TTC549 (cell line): Measurements from ENCODE around the gene PADI6.
"Not testable (repeated sequence)": the region's sequence is repeated elsewhere in the genome, so short reads cannot be mapped to it uniquely, and the experiment has no call there.

Experiments
- FAIRE-seq: peaks from 2 replicates; lab custom pipeline; 2012; peaks lifted over from hg19 to GRCh38; lab: Jason Lieb, UNC

The PADI6 gene

DNA sequence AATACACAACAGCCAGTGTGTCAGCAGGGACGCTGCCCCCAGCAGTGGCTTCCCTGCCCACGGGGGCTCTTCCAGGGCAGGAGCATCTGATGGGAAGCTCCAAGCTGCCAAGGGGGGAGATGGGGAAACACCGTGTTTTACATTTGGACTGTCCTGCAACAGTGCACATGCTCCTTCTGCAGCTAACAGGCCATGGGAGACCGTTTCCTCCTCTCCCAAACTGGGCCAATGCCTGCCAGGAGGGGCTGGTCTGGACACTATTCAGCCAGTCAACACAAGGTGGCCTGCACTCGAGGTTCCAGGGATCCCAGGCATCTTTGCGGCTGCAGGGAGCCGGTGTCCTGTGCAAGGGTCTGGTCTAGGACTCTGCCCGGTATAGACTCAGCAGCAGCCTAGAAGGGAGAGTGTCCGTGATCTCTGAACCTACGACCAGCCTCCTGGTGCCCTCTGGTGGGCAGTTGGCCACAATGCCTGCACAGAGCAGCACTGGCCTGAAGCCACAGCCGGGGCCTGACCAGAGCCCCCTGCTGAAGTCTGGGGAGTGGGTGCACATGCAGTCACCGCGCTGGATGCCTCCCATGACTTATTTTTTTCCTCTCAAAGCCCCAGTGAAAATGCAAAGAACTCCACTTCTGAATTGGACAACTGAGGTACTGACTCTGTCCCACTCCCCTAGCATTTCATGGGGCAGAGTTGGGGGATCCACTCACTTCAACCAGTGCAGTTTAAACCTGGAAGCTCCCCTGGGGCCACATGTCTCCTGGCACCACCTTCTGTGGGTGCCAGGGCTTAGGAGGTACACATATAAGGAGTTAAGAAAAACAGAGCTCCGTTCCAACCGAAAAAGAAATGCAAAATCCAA is 34.1 kb downstream of the PADI6 start:
- FAIRE-seq: no peak

DNA sequence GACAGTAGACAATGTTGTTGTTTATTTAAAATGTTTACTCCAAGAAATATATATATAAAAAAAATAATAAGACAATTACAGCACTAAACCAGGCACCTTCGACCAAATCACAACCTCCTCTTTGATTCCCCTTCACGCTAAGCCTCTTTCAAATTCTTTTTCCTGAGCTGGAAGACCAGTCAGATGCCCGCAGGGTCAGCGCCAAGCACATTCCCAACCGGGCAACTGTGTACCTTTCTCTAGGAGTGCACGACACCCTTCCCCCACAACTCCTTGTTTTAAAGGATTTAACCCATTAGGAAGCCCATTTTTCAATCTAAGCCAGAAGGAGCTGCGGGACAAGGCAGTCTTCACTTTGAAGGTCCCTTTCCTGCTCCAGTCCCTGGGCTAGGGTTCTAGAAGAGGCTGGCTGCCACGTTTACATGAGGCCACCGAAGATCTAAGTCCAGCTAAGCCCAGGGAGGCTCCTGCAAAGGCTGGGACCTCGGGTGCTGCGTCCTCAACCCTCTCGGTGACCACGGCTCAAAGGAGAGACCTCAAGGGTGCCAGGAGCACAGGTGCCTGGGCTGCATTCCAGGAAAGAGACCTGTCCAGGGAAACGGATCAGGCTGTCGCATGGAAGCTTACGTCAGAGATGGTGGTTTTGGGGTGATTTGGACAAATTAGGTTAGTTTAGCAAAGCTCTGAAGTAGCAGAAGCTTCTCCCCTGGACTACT is 34.9 kb downstream of the PADI6 start:
- FAIRE-seq: not testable (repeated sequence)

DNA sequence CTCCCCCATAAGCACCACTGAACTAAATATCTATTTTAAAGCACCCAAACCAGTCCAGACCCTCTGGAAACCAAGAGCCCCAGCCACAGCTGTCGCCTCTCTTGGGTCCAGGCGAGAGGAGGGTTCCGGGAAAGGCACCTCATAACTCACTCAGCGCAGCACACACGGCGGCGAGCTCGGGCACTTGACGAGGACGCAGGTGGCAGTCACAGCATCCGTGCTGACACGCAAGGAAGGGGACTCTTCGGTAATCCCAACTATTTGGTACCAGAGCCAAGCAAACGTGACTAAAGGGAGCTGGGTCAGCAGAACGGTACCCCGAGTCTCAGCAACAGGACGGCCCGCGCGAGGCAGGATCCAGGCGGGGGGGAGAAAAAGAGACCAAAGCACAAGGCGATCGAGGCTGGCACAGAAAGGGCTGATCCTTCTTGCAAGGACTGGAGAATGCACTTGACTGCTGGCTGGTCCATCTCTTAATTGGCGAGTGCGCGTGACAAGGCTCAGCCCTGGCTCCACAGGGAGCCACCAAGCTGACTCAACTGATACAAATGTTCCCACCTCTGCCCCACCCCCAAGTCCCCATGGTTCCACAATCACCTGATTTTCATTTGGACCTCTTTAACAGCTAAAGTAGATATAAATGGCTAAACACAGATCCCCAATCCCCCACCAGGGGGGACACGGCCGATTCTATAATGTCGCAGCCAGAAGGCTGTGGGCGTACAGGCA is 36.0 kb downstream of the PADI6 start:
- FAIRE-seq: not testable (repeated sequence)

GRCh38 chr1:17409391-17409811 is 37.4 kb downstream of the PADI6 start:
- no peak for FAIRE-seq

DNA sequence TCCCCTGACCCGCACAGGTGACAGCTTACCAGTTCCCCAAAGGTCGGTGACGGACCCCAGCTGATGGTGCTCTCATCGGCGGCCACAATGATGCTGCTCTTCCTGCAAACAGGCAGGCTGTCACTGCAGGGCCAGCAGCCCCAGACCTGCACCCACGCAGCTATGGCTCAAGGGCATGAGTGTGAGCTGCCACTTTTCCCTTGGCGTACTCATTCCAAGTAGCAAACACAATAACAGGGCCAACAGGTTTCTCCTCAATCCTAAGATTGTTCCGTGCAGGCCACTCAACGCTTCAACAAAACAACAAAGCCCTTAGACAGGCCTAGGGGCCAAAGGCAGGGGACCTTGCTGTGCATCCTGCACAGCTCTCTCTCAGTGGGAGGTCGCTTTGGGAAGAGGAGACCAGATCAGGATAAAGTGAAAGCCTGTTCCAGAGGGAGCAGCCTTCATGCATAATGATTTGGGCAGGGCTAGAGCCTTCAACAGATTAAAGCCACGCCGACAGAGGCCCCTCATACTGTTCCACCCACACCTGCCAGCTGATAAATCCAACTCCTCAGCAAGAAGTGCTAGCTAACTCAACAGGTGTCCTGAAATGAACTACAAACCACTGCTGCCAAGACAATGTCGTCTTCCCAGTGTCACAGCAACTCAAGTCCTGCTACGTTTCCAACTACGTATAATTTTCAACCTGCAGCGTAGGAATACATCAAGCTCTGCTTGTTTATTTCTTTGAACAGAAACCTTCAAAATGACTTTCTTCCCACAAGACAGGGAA is 40.3 kb downstream of the PADI6 start:
- no peak for FAIRE-seq

- no peak for FAIRE-seq
Measured at GRCh38 chr1:17414022-17414421, 42.0 kb downstream of the PADI6 start.

DNA sequence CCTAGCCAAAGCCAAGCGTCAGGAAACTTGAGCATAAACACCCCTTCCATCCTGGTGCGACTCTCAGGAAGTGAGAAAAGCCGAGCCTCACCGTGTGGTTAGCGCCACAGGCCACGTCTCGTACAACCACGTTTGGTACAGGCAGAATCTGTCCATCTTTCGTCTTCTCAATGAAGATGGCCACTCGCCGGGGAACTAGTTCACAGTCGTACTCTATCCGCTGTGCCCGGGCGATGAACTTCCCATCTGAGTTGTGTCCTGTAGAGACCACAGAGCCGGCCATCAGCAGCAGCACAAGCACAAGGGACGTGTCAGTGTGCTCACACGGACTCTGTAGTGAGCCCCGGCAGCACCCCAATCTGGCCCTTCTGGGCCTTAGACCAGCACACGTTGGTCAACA is 44.4 kb downstream of the PADI6 start:
- no peak for FAIRE-seq

GRCh38 chr1:17419626-17420328 is 47.8 kb downstream of the PADI6 start:
- no peak for FAIRE-seq

DNA sequence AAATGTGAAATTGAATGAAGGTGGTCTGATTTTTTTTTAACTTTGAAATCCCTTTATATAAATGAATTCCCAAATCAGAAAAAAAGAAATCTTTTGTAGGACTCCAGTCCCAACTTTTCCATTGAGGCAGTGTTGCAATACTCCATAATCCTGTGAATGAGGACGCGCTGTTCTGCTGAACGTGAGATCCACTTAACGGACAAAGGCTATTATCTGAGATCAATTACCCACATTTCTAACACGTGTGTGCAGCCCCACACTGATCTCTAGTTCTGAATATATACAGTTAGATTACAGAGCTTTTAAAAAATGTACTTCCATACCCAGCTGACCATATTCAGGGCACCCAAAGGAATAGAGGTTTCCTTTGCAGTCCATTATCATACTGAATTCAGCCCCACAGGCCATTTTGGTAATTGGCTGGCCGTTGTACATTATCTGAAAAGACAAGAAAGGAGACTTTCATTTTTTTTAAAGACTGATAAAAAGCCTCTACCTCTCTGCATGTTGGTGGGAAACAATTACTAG is 48.5 kb downstream of the PADI6 start:
- FAIRE-seq: no peak

GRCh38 chr1:17422461-17422860 is 50.5 kb downstream of the PADI6 start:
- FAIRE-seq: no peak

- FAIRE-seq: no peak
Measured at GRCh38 chr1:17423781-17424245, 51.8 kb downstream of the PADI6 start.

GRCh38 chr1:17425806-17426600 is 54.0 kb downstream of the PADI6 start:
- no peak for FAIRE-seq

DNA sequence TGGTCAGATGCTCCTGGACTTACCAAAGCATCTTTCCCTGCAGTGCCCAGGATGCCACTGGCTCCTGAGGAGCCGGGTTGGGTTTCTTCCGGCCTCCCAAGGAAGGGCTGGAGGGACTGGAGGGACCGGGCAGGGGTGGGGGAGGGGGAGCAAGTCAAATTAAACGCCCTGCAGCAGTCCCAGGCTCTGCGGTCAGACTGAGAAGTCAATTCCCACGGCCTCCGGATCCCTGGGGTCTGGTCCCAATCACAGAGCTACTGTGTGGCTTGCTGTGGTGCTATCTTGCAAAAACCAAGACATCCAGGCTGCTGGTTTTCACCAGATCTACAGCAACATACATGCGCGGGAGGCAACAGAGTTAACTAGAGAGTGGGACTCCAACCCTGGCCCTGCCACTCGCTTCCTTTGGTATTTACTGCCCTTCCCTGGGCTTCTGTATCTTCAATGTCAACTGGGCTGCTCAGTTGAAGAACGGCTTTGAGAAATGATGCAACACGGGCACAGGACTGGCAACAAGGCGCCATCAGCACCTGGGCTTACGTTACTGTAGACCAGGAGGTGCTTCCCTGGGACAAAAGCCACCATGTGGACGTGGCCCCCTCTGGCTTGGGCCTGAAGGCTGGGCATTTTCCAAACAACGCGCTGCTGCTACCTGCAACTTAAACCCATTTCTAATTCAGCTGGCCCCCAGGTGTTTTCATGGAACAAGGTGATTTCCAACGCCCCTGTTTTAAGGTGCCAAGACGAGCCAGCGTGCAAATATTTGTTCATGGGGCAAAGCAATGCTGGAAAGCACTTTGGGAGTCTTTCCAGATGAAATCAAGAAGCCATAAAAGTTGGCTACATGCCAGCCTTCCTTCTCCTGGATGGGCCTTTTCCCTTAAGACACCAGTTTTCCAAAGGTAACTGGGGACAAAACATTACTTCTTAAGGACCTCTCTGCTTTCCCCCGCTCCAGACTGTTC is 56.0 kb downstream of the PADI6 start:
- FAIRE-seq: no peak

DNA sequence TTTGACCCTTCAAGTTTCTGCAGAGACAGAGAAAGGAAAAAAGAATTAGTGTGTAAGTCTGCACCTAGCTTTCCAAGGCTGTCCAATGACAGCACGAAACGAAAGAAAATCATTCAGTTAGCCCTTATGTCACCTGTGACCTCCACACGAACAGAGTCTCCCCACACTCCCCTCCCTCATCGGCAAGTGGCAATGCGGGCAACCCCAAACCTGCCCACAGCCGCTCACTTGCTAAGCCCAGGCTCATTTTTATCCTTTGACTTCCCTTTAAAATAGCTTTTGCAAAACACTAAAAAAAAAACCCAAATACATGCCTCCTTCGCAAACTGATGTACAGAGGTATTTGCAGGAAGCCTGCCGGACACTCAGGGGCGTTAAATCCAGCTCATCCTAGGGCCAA is 57.2 kb downstream of the PADI6 start:
- FAIRE-seq: no peak

- FAIRE-seq: no peak
Measured at GRCh38 chr1:17432412-17432811, 60.4 kb downstream of the PADI6 start.

DNA sequence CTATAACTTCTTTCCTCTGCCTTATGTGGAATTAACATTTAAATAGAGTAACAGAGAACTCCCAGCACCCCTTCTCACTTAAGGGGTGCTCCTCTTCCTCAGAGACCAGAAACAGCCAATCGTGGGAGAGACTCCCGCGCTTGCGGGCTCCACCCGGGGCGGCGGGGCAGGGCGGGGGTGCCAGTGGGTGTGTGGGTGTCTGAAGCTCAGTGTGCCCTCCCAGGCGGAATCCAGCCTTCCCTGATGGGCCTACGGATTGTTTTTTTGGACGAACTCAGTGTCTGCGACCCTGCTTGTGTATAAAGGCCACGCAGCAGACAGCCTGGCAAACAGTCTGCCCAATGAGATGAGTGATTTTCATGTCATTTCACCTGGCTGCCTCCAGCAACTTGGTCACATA is 61.3 kb downstream of the PADI6 start:
- FAIRE-seq: no peak

- FAIRE-seq: no peak
Measured at GRCh38 chr1:17434016-17434415, 62.0 kb downstream of the PADI6 start.

DNA sequence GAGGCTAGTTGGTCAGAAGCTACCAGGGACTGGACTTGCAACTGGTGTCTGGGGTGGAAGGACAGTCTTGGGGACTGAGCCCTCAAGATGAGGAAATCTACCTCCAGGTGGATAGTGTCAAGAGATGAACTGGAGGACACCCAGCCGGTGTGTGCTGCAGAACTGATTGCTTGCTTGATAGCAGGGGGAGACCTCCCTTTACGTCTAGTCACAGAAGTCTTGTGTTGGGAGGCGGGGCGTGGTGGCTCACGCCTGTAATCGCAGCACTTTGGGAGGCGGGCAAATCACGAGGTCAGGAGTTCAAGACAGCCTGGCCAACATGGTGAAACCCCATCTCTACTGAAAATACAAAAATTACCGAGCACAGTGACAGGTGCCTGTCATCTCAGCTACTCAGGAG is 62.6 kb downstream of the PADI6 start:
- no peak for FAIRE-seq
